DOHH2 (cell line): ENCODE measurements around the gene TCP1.
"Not testable (repeated sequence)": the region's sequence is repeated elsewhere in the genome, so short reads cannot be mapped to it uniquely, and the experiment has no call there.

Experiments
- H3F3A ChIP-seq: fragments of 200-600 bp; sonication (generic), shearing (Covaris generic); 2 replicates; pipeline ENCODE4 v1.6.0; 2016; ENCODE audit warnings: antibody characterized with exemption, mild to moderate bottlenecking; ENCODE audit not compliant: control insufficient read depth, insufficient read depth
- H3K27ac ChIP-seq: fragments of 200-600 bp; sonication (generic); 2 replicates; pipeline ENCODE4 v1.5.1; 2014; ENCODE audit warnings: low read depth, mild to moderate bottlenecking, low read length, moderate library complexity
- H3K27me3 ChIP-seq: fragments of 200-600 bp; sonication (generic); 2 replicates; pipeline ENCODE4 v1.6.1; 2014; ENCODE audit warnings: mild to moderate bottlenecking, low read length, mixed read lengths; ENCODE audit not compliant: control insufficient read depth
- H3K36me3 ChIP-seq: fragments of 200-600 bp; sonication (generic); 2 replicates; pipeline ENCODE4 v1.6.1; 2014; ENCODE audit warnings: mild to moderate bottlenecking, low read length, moderate library complexity, mixed read lengths; ENCODE audit not compliant: control insufficient read depth
- H3K4me1 ChIP-seq: fragments of 200-600 bp; sonication (generic); 2 replicates; pipeline ENCODE4 v1.6.1; 2014; ENCODE audit warnings: mild to moderate bottlenecking, low read length, mixed read lengths; ENCODE audit not compliant: control insufficient read depth
- H3K4me2 ChIP-seq: fragments of 200-600 bp; sonication (generic); 2 replicates; pipeline ENCODE4 v1.6.0; 2014; ENCODE audit warnings: mild to moderate bottlenecking, low read length, moderate library complexity
- H3K4me3 ChIP-seq: fragments of 200-600 bp; sonication (generic); 2 replicates; pipeline ENCODE4 v1.5.1; 2014; ENCODE audit warnings: mild to moderate bottlenecking, low read length, mixed read lengths
- H3K79me2 ChIP-seq: fragments of 200-600 bp; sonication (generic); 2 replicates; pipeline ENCODE4 v1.6.1; 2014; ENCODE audit warnings: mild to moderate bottlenecking, low read length, mixed read lengths; ENCODE audit not compliant: control insufficient read depth
- H3K9me2 ChIP-seq: fragments of 200-600 bp; sonication (generic); replicated peaks from 2 replicates; pipeline ENCODE4 v1.6.1; 2014; ENCODE audit warnings: mild to moderate bottlenecking, low read length, mixed read lengths; ENCODE audit not compliant: control insufficient read depth
- H3K9me3 ChIP-seq: fragments of 200-600 bp; sonication (generic); 2 replicates; pipeline ENCODE4 v1.6.1; 2014; ENCODE audit warnings: antibody characterized with exemption, low read length, mixed read lengths; ENCODE audit not compliant: control insufficient read depth, insufficient read depth
- H4K20me1 ChIP-seq: fragments of 200-600 bp; sonication (generic); 2 replicates; pipeline ENCODE4 v1.6.0; 2014; ENCODE audit warnings: low read depth, mild to moderate bottlenecking, antibody characterized with exemption, low read length, moderate library complexity; ENCODE audit not compliant: control insufficient read depth, insufficient read depth
- CTCF ChIP-seq: fragments of 200-600 bp; sonication (generic); IDR thresholded peaks from one replicate; pipeline ENCODE4 v1.5.1; 2014; ENCODE audit warnings: antibody characterized with exemption, mild to moderate bottlenecking, low read depth, low read length; ENCODE audit not compliant: poor library complexity, severe bottlenecking
- EZH2phosphoT487 ChIP-seq: fragments of 200-600 bp; sonication (generic); IDR thresholded peaks from 2 replicates; pipeline ENCODE4 v1.6.1; 2017; ENCODE audit warnings: borderline replicate concordance, mild to moderate bottlenecking, antibody characterized with exemption, low read length, moderate library complexity, mixed read lengths

The TCP1 gene

GRCh38 chr6:159826004-159826403, 36.6 kb upstream of the TCP1 start:
- H3K4me1 ChIP-seq: peaks cover 33% of the 10 kb centered on the region
- H3K27ac ChIP-seq: no peak overlapping the region
- no peaks in the 10 kb centered on the region for H3K9me2 ChIP-seq
- no peak overlapping the region for H3K4me2 ChIP-seq
- no peaks in the 10 kb centered on the region for H3K9me3 ChIP-seq
- no peaks in the 10 kb centered on the region for H3K36me3 ChIP-seq
- no peaks in the 10 kb centered on the region for H3K79me2 ChIP-seq
- TF ChIP-seq CTCF (no peak), EZH2phosphoT487 (no peak)
- no peaks in the 10 kb centered on the region for H3K27me3 ChIP-seq
- no peaks in the 10 kb centered on the region for H4K20me1 ChIP-seq
- no peak overlapping the region for H3K4me3 ChIP-seq
- H3F3A ChIP-seq: no peaks in the 10 kb centered on the region

DNA sequence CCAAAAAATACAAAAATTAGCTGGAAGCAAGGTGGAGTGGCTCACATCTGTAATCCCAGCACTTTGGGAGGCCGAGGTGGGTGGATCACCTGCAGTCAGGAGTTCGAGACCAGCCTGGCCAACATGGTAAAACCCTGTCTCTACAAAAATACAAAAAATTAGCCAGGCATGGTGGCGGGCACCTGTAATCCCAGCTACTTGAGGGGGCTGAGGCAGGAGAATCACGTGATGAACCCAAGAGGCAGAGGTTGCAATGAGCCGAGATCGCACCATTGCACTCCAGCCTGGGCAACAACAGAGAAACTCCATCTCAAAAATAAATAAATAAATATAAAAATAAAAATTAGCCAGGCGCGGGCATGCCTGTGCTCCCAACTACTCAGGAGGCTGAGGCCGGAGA, 35.3 kb upstream of the TCP1 start:
- H3K27me3 ChIP-seq, H3K79me2 ChIP-seq, H4K20me1 ChIP-seq, H3K36me3 ChIP-seq, H3K9me2 ChIP-seq, H3K4me2 ChIP-seq, H3K9me3 ChIP-seq, H3F3A ChIP-seq, H3K27ac ChIP-seq, H3K4me3 ChIP-seq: not testable (repeated sequence)
- H3K4me1 ChIP-seq: peaks cover 34% of the 10 kb centered on the region

GRCh38 chr6:159823953-159824352, 34.6 kb upstream of the TCP1 start:
- H3K27me3 ChIP-seq: no peaks in the 10 kb centered on the region

GRCh38 chr6:159821726-159822125, 32.3 kb upstream of the TCP1 start:
- H3K27me3 ChIP-seq: no peaks in the 10 kb centered on the region
- H3K9me2 ChIP-seq: no peaks in the 10 kb centered on the region
- no peak overlapping the region for H3K4me2 ChIP-seq
- no peaks in the 10 kb centered on the region for H3F3A ChIP-seq
- no peak overlapping the region for H3K4me3 ChIP-seq
- TF ChIP-seq CTCF: no peak
- no peak for TF ChIP-seq EZH2phosphoT487
- H3K79me2 ChIP-seq: no peaks in the 10 kb centered on the region
- H3K4me1 ChIP-seq: peaks cover 23% of the 10 kb centered on the region
- H3K9me3 ChIP-seq: no peaks in the 10 kb centered on the region
- no peak overlapping the region for H3K27ac ChIP-seq
- no peaks in the 10 kb centered on the region for H4K20me1 ChIP-seq
- H3K36me3 ChIP-seq: no peaks in the 10 kb centered on the region

More at GRCh38 chr6:159823953-159824352, 34.6 kb upstream of the TCP1 start:
- H3K9me2 ChIP-seq: no peaks in the 10 kb centered on the region
- H3K36me3 ChIP-seq: no peaks in the 10 kb centered on the region
- H3K27ac ChIP-seq: no peak overlapping the region
- H3K9me3 ChIP-seq: no peaks in the 10 kb centered on the region
- no peaks in the 10 kb centered on the region for H4K20me1 ChIP-seq
- no peak overlapping the region for H3K4me2 ChIP-seq
- no peak overlapping the region for H3K4me3 ChIP-seq
- TF ChIP-seq EZH2phosphoT487: no peak
- TF ChIP-seq CTCF: no peak
- H3K79me2 ChIP-seq: no peaks in the 10 kb centered on the region
- no peaks in the 10 kb centered on the region for H3F3A ChIP-seq
- peaks cover 33% of the 10 kb centered on the region for H3K4me1 ChIP-seq
